ENCODE data around the gene RAB11FIP4.

GRCh38 chr17:31496601-31497000 lies 105.1 kb downstream of the RAB11FIP4 start:
- TF ChIP-seq TAF1 (IDR thresholded peaks at IDR 0.05; ENCODE audit: borderline replicate concordance, insufficient read depth, low read length), result no peak
- TF ChIP-seq REST (IDR thresholded peaks at IDR 0.05; ENCODE audit: insufficient read depth in 1 of 2, low read depth in 2 of 2, low read length in 2 of 2), result no peak
- no peak for TF ChIP-seq POLR2AphosphoS5 (IDR thresholded peaks at IDR 0.05; ENCODE audit: low read depth, low read length)
- TF ChIP-seq SIN3A (IDR thresholded peaks at IDR 0.05; ENCODE audit: borderline replicate concordance, insufficient read depth, low read length), result no peak
- TF ChIP-seq FOXP2 (optimal IDR thresholded peaks at IDR 0.05; ENCODE audit: borderline replicate concordance, extremely low read depth, extremely low read length, insufficient read depth), result no peak

All from PFSK-1 (cell line).